SK-N-DZ (cell line): ENCODE measurements around the gene RANBP9. TPM values are rescaled to one million over a fixed set of nuclear protein-coding genes. Genes with fewer than 3 reads are reported as not detected.

ENCODE experiments used
- DNase-seq: peaks from one replicate; pipeline ENCODE4 v3.0.0-alpha.2; 2015; ENCODE audit warnings: low spot score
- polyA plus RNA-seq, 2 experiments: library from polyadenylated mRNA; depleted of rRNA; stranded (reverse); fragments of >200 nt; gene quantifications; 2 replicates each; pipeline ENCODE4 v1.2.3, GENCODE V29; 2014

The RANBP9 gene
- polyA plus RNA-seq (2014; cell fraction: cytosol; rRNA removed): 37.6 and 40.1 TPM in 2 replicates
- polyA plus RNA-seq (2014; cell fraction: nucleus; rRNA removed): 30.7 and 38.3 TPM in 2 replicates

DNA sequence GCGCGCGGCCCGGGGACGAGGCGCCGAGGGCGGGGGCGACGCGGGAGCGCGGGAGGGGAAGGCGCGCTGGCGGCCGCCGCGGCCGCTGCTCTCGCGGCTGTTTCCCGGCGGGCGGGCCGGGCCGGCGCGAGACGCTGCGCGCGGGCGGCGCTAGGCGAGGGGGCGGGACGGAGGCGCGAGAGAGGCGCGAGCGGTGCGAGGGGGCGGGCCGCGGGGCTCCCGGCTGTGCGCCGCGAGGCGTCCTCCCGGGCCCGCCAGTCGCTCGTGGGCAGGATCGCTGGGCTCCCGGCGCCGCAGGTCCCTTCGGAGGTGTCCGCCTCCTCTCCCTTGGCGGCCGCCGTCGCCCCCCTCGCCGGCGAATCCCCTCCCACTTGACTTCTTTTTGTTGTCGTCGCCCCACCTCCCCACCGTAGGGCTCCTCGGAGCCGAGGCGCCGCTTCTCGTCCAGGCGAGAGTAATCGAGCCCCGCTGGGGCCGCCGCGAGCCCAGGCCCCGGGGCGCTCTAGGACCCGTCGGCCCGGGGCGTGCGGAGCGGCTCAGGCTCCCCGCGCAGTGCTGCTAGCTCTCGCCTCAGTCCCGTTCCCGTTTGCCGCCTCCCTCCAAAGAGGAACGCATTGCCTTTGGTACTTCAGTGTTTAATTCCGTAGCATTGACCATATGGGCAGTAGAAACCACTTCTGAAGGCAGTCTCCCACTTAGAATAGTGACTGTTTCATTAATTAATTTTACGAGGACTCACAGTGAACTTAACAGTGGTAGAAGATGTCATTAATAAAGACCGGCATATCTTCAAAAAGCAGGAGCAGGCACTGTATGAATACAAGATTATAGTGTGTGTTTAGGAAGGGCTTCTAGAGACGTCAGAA lies at the start of gene RANBP9:
TSS of gene RANBP9 (minus strand) at position 103 of the 866 bp plus-strand sequence. CDS start 330 bp downstream, outside the sequence.
- peak; percentile 91 for DNase-seq

DNA sequence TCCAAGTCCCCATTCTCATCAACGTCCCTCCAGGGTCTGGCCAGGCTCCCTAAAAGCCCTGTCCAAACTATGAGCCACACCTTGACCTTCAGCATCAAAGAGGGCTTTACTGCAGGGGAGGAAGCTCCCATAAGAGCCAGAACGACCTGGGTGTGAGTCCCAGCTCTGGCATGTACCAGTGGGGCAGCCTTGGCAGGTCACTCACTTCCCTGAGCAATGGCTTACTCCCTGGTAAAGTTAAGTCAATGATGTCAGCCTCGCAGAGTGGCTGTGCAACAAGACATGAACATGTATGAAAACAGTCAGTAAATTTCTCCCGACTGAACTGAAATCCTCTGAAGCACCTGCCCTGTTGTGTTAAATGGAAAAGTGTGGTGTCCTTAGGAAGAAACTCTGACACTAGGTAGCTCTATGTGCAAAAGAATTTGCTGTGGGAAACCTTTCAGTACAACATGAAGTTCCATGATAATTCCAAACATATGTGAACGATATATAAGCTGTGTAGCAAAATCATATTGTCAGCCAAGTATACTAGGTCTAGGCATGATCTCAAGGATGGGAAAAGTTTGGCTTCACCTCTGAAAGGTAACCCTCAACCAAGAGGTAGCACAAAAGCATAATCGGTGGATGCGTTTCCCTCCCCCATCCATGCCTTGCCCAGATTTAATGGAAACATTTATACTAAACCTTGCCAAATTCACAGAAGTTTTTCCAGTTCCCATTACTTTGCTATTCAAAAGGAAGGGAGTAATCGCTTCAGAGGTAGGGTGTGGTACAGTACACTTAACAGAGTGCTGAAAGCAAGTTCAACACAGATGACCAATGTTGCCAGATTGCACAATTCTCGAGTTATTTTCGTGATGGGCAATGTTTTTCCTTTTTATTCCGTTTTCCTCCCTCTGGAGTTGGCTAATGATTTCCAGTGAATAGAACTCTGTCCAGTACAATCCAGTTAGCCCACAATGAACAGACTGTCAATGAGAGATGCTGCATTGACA lies 49.0 kb upstream of the RANBP9 start:
- DNase-seq: no peak

DNA sequence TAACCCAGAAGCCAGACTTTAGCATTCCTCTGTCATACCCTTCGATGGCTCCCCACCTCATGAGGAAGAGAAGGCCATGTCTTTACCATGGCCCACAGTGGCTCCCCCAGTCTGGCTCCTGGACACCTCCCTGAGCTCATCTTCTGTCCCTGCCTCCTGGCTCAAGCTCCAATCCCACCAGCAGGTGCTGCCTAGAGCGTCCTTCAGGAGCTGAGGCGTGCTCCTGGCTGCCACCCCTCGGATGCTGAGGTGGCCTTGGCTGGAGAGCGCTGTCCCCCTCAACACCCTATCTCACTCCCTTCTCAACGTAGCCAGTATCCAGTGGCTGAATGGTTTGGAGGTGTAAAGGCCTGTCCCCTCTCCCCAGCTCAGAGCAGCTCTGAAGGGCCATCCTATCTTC lies 47.4 kb upstream of the RANBP9 start:
- DNase-seq: no peak

GRCh38 chr6:13754644-13755043 lies 43.0 kb upstream of the RANBP9 start:
- no peak for DNase-seq

DNA sequence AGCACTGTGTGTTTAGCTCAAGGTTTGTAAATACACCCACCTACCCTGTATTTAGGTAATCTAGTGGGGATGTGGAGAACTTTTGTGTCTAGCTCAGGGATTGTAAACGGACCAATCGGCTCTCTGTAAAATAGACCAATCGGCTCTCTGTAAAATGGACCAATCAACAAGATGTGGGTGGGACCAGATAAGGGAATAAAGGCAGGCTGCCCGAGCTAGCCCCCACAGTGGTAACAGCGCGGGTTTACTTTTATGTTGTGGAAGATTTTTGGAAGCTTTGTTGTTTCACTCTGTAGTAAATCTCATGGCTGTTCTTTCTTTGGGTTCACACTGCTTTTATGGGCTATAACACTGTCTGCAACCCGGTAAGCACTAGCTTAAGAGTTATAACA lies 32.1 kb upstream of the RANBP9 start:
- DNase-seq: no peak

DNA sequence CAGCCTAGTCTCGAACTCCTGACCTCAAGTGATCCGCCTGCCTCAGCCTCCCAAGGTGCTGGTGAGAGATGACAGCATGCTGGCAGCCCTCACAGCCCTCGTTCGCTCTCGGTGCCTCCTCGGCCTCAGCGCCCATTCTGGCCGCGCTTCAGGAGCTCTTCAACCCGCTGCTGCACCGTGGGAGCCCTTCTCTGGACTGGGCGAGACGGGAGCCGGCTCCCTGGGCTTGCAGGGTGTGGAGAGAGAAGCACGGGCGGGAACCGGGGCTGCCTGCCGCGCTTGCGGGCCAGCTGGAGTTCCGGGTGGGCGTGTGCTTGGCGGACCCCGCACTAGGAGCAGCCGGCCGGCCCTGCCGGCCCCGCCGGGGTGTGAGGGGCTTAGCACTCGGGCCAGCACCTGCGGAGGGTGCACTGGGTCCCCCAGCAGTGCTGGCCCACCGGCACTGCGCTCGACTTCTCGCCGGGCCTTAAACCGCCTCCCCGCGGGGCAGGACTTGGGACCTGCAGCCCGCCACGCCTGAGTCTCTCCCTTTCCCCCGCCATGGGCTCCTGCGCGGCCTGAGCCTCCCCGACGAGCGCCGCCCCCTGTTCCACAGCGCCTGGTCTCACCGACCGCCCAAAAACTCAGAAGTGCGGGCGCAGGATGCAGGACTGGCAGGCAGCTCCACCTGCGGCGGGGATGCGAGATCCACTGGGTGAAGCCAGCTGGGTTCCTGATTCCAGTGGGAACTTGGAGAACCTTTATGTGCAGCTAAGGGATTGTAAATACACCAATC lies 31.5 kb upstream of the RANBP9 start:
- DNase-seq: no peak

GRCh38 chr6:13741365-13741764 lies 29.7 kb upstream of the RANBP9 start:
- no peak for DNase-seq

DNA sequence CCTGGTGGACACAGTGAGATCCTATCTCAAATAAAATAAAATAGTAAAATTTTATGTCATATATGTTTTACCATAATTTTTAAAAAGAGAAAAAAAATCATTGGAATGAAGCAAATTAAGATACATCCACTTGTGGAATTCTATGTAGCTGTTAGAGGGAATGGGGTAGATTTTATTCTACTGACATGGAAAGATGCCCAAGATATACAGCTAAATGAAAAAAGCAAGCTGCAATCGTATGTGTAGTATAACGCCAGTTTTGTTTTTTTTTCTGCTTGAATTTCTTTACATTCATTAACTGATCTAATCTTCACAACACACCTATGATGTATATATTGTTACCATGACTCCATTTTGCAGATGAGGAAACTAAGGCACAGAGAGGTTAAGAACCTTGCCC lies 23.4 kb upstream of the RANBP9 start:
- DNase-seq: no peak

GRCh38 chr6:13733178-13733887 lies 21.7 kb upstream of the RANBP9 start:
- peak; percentile 29 for DNase-seq

GRCh38 chr6:13730704-13731103 lies 19.1 kb upstream of the RANBP9 start:
- no peak for DNase-seq

GRCh38 chr6:13729891-13730290 lies 18.3 kb upstream of the RANBP9 start:
- no peak for DNase-seq

DNA sequence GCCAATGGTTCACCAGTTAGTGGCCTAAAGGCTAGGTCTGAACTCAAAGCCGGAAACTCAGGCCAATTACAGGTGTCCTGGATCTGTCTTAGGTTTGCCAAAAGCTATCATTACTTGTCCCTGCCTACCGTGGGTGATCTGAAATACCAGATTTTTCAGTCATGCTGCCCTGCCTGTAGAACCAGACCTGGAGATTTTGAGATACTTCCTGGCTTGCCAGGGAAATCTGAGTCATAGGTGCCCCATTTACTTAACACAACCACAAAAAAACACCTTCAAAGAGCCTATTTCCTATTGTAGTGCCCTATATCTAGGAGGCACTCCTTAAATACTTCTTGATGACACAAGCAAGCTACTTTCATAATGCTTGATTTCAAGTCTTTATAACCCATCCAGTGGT lies 13.9 kb upstream of the RANBP9 start:
- DNase-seq: no peak

- no peak for DNase-seq
Observed at GRCh38 chr6:13725052-13725451, 13.4 kb upstream of the RANBP9 start.

GRCh38 chr6:13724182-13724581 lies 12.5 kb upstream of the RANBP9 start:
- no peak for DNase-seq

DNA sequence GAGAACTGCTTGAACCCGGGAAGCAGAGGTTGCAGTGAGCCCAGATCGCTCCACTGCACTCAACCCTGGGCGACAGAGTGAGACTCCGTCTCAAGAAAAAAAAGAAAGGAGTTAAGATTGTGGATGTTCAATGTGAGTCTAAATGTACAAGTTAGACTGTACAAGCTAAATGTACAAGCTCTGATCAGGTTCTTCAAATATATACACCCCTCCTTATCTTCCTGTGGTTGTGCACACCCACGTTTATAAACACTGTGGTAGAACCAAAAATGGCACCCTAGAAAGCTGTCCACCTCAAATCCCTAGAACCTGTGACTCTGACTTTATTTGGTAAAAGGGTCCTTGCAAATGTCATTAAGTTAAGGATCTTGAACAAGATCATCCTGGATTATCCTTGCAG lies 11.2 kb upstream of the RANBP9 start:
- DNase-seq: no peak

GRCh38 chr6:13718123-13718458 lies 6.5 kb upstream of the RANBP9 start:
- no peak for DNase-seq

DNA sequence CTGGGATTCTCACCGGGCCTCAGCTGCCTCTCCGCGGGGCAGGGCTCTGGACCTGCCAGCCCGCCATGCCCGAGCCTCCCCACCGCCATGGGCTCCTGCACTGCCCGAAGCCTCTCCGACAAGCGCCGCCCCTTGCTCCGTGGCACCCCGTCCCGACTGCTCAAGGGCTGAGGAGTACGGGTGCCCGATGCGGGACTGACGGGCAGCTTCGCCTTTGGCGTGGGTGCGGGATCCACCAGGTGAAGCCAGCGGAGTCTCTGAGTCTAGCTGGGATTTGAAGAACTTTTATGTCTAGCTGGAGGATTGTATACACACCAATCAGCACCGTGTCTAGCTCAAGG lies 5.3 kb upstream of the RANBP9 start:
- DNase-seq: no peak

DNA sequence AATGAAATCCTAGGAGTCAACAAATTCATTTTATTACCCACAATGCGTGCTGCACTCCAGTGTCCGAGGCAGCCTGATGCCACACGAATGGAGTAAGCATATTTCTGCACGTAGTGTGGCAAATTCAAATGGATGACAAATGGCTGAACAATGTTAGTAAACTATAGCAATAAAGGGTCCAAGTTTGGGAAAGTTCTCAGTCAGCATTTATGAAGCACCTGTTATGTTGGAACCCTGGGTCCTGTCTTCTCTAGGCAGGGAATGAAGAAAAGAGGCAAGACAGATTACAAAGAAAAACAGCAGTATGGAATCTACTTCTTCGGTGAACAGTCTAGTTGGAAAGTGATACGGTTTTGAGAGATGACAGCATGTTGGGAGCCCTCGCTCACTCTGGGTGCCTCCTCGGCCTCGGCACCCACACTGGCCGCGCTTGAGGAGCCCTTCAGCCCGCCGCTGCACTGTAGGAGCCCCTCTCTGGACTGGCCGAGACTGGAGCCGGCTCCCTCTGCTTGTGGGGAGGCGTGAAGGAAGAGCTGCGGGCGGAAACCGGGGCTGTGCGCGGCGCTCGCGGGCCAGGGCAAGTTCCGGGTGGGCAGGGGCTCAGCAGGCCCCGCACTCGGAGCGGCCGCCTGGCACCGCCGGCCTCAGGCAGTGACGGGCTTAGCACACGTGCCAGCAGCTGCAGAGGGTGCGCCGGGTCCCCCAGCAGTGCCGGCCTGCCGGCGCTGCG lies 4.8 kb upstream of the RANBP9 start:
- no peak for DNase-seq

DNA sequence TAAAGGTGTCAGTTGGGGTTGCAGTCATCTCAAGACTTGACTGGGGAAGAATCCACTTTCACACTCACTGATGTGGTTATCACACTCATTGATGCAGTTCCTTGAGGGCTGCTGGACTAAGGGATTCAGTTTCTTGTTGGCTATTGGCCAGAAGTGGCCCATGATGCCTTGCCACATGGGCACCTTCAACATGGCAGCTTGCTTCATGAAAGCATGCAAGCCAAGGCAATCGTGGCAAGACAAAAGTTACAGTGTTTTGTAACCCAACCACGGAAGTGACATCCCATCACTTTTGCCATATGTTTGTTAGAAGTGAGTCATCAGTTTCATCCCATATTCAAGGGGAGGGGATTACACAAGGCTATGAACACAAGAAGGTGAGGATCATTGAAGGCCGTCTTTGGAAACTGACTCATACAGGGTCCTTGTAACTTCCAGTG lies 3.8 kb upstream of the RANBP9 start:
- DNase-seq: no peak

GRCh38 chr6:13712599-13712898 lies 914 bp upstream of the RANBP9 start:
- no peak for DNase-seq
